H1 (cell line): ENCODE data around the gene MYO1A. TPM values are rescaled to one million over a fixed set of nuclear protein-coding genes. Genes with fewer than 3 reads are reported as not detected.

ENCODE experiments used
- CBX5 ChIP-seq: fragments of 300-800, 300-1000 bp; sonication (generic); IDR thresholded peaks from 2 replicates; pipeline ENCODE4 v1.7.1; 2016; ENCODE audit warnings: antibody characterized with exemption, low read length, low read depth
- polyA plus RNA-seq, 7 experiments: library from polyadenylated mRNA; depleted of rRNA in 3 of 7; stranded (reverse) in 5 of 7; unstranded in 2 of 7; fragments of >200 nt in 5 of 7; fragments of 200-250 nt in 2 of 7; gene quantifications; 1 replicate in 5 of 7; 2 replicates in 1 of 7; 4 replicates in 1 of 7; pipeline versions ENCODE4 v1.2.1 to v1.2.3, GENCODE V29; 2011 to 2013; ENCODE audit warnings: missing spikeins in 2 of 7, mixed read lengths in 2 of 7
- total RNA-seq: library from RNA; stranded (reverse); fragmentation: NEBNext Ultra II Directional; extraction: Animal tissue kit (Norgen Biotek cat#: 25700); gene quantifications from 2 replicates; pipeline ENCODE4 v1.2.1, GENCODE V29; 2021
- TF ChIP-seq, protein P1 (sequence below), 3 experiments: IDR thresholded peaks; 1 replicate in 2 of 3; 2 replicates in 1 of 3; pipeline versions ENCODE4 v1.5.1 to v1.6.1; 2011; ENCODE audit warnings: low read length in 3 of 3, mild to moderate bottlenecking in 3 of 3, inconsistent platforms in 2 of 3, low read depth in 1 of 3, moderate library complexity in 1 of 3; ENCODE audit not compliant: insufficient read depth in 1 of 3; ENCODE audit errors: control extremely low read depth in 1 of 3

MYO1A gene
- total and polyA plus RNA-seq, 2 of the 8 experiments (the other 6 are each of a cell fraction or from before 2014, with no cell fraction given): 0.54 to 0.77 TPM

GRCh38 chr12:57088354-57089270 lies 38.7 kb upstream of the MYO1A start, which contains the start of gene NAB2 (continued):
- TF ChIP-seq, protein P1, sequence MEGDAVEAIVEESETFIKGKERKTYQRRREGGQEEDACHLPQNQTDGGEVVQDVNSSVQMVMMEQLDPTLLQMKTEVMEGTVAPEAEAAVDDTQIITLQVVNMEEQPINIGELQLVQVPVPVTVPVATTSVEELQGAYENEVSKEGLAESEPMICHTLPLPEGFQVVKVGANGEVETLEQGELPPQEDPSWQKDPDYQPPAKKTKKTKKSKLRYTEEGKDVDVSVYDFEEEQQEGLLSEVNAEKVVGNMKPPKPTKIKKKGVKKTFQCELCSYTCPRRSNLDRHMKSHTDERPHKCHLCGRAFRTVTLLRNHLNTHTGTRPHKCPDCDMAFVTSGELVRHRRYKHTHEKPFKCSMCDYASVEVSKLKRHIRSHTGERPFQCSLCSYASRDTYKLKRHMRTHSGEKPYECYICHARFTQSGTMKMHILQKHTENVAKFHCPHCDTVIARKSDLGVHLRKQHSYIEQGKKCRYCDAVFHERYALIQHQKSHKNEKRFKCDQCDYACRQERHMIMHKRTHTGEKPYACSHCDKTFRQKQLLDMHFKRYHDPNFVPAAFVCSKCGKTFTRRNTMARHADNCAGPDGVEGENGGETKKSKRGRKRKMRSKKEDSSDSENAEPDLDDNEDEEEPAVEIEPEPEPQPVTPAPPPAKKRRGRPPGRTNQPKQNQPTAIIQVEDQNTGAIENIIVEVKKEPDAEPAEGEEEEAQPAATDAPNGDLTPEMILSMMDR (IDR thresholded peaks at IDR 0.05; ENCODE audit: control extremely low read depth in 1 of 3, insufficient read depth in 1 of 3, low read depth in 1 of 3, low read length in 3 of 3): no peak
- TF ChIP-seq CBX5: no peak
